Brain pericyte (primary cell): ENCODE results near the gene TRAPPC14.

ENCODE experiments used
- DNase-seq: peaks from one replicate; pipeline ENCODE4 v3.0.0-alpha.2; 2012; ENCODE audit warnings: low read depth, low spot score

TRAPPC14 gene

DNA sequence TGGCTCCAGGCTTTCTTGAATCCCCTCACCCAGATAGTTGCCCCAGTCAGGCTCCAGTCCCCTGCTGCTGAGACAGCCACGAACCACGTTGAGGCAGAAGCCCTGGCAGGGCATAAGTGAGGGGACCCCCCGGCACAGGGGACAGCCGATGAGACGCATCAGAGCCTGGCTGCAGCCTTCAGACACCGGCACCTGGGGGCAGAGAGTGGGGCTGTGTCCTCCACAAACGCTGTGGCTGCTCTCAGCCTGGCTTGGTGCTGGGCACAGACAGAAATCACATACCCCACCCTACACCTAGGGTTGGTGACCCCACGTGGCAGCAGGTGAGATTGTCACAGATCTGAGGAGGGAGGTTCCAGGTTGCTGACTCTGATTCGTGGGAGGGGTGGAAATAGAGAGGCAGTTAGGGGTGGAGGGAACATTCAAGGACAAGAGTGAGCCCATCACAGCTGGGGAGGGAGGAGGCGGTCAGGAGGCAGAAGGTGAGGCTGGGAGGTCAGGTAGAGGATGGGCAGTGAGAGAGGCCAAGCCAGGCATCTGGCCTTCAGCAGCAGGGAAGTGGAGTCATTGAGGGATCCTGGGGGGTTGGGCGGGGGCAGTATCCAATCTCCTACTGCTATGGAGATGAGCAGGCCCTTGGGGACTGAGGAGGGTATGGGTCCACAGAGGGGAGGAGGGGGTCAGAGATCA lies 15.4 kb upstream of the TRAPPC14 start:
- DNase-seq: no peak

DNA sequence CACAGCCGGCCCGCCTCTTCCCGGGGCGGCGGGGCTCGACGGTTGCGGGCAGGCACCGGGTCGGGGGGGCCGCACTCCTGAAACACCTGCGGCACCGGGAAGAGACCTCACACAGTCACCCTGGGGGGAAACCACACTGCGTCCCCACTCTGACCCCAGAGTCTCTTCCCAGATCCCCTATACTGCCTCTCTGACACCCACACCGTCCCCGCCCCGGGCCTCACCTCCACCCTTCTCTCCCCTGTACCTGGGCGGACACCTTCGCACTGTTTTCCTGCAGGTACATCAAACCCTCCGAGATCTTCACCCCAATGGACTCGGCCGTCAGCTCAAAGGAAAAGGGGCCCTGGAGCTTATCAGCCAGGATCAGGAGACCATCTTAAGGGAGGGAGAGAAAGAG lies 13.3 kb upstream of the TRAPPC14 start:
- DNase-seq: no peak

DNA sequence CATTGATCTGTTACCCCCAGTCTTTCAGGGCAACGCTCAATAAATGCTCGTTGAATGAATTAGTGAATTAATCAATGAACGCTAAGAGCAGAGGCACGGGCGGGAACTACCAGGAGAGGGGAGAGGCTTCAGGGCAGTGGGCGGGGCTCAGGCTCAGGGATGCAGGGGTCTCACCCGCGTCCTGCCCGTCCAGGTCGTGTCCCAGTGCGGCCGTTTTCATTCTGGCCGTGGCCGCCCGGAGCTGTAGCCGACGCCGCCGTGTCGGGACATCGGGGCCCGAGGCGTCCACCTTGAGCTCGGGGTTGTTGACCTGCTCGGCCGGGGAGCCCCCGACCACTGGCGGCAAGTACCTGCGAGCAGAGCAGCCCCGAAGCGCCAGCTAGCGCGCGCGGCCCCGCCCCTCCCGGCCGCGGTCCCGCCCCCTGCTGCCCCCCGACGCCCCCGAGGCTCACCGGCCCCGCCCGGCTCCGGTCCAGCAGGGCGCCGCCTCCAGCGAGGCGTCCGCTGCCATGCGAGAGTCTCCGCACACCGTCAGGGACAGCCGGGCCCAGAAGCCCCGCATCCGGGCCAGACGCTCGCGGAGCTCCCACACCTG lies 12.7 kb upstream of the TRAPPC14 start:
- DNase-seq: no peak

DNA sequence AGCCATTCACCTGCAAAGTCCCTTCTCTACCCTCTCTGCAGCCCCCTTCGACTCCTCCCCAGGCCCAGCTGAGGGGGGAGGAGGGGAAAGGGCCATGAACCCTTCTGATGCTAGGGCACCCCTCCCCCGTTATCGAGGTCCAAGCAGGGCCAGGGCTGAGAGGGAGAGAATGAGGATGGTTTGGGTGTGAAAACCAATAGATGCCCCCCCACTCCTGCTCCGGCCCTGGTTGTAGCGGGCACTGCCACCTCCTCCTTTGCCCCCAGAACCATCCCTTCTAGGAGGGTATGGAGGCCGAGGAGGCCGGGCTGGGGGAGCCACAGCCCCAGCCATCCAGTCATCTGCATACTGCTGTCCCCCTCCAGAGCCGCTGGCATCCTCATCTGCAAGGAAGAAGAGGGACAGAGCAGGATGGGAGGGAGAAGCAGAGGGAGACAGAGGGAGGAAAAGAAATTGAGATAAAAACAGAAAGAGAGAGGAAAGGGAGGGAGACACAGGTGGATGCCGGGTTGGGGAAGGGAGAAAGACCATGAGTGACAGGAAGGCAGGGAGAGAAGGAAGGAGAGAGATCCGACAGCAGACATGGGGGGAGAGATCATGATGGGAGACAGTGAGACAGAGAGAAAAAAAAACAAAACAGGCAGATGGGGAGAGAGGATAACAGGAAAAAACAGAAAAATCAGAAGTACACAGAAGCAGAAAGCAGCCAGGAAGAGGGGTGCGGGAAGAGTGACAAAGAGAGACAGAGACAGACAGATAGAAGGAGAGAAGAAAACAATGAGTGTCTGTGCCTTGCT lies 11.8 kb upstream of the TRAPPC14 start:
- DNase-seq: no peak

DNA sequence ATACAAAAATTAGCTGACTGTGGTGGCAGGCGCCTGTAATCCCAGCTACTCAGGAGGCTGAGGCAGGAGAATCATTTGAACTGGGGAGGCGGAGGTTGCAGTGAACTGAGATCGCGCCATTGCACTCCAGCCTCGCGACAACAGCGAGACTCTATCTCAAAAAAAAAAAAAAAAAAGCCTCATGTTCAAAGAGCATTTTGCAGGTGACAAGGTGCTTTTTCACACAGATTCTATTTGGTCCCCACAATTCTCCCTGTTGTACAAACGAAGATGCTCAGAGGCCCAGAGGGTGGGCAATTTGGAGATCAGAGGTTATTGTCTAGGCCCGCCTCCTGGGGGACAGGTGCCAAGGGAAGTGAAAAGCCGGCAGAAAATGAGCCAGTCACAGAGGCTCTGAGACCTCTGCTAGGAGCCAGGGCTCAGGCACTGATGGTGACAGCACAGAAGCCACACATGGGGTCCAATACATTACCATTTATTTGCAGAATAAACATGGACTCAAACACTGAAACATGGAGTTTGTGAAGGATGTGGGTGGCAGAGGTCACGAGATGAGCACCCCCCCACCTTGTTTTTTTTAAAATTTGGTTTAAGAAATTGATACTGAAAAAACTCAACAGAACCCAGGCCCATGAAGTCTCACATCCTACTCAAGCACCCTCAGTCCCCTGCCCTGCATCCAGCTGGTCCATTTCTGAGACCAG lies 10.8 kb upstream of the TRAPPC14 start:
- DNase-seq: no peak

DNA sequence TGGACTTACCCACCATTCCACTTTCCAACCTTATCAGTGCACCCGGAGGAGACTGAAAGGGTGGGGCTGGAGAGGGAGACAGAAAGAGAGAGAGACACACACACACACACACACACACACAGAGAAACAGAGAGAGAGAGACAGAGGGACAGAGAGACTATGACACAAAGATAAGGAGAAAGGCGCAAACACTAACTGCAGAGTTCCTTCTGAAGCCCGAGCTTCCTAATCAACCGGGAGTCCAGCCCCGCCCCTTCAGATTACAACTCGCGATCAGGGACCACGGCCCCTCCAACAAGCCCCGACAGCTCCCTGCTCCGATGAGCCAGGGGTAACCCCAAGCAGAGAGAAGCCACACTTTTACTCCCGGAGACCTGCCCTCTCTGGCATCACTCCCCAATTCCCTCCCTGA lies 9.4 kb upstream of the TRAPPC14 start:
- DNase-seq: no peak

DNA sequence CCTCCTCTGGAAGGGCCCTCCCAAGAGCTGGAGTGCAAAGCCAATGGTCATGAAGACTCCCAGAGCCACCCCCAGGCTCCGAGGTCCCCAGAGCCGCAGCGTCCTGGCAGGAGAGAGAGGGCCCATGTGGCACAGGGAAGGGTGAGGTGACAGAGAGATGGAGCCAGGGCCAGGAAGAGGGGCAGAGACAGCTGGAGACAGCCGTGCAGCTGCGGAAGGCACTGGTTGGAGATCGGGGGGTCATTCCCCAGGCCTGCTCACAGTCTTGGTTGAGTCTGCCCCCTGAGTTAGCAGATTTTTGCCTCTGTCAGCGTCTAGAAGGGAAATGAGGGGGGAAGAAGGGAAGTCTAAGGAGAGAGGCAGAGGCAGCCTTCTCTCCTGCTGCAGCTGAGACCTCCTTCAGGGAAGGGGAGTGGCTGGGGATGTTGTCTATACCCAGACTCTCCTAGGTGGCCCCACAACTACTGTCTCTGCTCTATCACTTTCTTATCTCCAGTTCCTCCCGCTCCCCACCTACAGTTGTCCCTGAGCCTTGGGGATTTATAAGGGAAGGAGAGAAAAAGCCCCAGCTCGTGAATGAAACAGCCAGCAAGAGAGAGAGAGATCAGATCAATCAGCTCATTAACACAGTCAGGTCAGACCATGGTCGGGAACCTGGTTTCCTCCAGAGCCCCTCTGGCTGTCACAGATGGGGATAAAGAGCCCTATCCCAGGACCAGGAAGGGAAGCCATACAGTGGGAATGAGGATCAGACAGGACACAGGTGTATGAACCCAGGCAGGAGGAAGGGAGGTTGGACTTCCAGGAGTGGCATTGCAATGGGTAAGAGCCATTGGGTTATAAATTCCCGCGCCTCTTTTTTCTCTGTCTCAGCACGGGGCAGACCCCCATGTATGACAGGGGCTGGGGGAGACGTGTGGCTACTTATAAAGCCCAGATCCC lies 8.7 kb upstream of the TRAPPC14 start:
- DNase-seq: no peak

DNA sequence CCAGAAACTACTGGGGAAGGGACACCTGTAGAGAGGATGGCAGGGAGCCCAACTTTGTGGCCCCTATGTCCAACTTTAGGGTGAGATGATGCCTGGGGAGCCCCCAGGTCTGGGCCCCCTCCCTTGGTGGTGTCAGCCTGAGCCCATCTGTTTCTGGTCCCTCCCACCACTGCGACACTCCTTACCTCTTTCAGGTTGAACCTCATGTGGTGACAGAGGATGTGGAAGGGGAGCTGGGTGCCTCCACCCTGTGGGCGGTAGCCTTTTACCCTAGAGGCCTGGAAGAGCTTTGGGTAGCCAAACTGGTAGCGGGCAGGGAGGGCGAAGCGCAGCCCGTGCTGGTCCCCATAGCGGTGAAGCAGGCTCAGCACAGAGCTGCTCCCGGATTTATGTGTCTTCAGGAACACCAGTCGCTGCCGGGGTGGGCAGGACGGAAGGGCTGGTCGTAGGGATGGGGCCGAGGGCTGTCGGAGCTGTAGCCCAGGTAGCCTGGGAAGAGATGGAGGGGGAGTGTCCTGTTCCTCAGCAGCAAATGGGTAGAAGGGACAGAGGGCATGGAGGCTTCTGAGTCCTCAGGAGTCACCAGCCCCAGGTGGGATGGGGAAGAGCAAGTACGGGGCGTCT lies 7.9 kb upstream of the TRAPPC14 start:
- no peak for DNase-seq

DNA sequence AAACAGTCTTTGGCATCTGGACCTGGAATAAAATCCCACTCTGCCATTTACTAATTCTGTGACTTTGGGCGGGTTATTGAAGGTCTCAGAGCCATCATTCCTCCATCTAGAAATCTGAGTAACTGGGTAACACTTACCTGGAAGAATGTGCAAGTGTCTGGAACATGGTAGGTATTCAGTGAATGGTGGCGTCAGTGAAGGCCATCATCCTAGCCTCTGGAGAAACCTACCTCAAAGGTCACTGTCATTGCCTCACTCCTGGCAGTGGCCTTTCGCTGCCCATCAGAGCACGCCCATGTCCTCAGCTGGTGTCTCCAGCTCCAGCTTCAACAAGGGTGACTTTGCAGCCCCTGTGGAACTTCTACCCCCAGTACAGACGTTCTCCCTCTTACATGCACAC lies 5.3 kb upstream of the TRAPPC14 start:
- DNase-seq: no peak

DNA sequence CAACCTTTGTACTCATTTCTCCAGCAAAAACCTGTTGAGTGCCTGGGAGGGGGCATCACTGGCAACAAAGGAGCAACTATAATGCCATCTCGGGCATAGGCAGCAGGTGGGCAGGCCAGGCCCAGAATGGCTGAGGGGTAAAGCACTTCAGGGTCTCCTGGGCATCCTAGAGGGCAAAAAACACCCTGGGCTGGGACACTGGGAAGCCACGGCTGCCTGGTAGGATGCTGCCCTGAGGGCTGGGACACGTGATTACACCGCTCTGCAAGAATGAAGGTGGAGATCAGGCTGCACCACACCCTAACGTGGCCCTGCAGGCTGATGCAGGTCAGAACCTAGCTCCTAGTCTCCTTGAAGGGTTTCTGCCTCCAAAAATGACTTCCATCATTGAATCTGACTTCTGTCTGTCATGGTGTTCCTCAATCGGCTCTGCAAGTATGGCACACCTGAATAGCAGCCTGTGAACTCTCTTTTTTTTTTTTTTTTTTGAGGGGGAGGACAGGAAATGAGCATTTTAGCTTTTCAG lies 4.5 kb upstream of the TRAPPC14 start:
- DNase-seq: no peak

DNA sequence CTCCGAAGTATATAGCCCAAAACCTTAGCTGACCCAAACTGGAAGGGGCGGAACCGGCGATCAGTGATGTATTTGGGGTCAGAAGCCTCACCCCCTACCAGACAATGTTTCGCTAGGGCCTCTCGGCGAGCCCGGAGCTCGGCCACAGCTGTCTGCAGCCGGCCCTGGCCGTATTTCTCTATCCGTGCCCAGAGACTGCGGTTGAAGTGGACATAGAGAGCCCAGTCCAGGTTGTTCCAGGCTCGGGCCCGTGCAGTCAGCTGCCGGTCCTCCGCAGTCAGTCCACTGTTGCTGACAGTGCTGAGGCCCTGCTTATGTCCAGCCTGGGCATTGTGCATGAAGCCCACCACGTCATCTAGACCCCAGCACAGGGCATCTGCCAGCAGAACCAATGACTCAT lies 1.5 kb upstream of the TRAPPC14 start:
- DNase-seq: no peak

DNA sequence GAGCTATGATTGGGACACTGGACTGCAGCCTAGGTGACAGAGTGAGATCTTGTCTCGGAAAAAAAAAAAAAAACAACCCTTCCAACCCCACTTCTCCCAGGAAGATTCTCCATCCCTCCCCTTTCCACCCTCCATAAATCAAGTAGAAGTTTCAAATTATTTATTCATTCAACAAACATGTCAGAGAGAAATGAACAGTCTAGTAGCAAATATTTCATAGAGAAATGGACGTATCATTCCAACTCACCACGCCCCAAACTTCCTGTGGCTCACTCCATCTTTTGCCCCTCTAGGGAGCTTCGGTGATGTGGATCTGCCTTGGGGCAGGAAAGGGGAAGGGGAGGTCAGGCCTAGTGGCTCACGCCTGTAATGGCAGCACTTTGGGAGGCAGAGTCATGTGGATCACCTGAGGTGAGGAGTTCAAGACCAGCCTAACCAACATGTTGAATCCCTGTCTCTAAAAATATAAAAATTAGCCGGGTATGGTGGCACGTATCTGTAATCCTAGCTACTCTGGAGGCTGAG lies 638 bp upstream of the TRAPPC14 start:
- no peak for DNase-seq

DNA sequence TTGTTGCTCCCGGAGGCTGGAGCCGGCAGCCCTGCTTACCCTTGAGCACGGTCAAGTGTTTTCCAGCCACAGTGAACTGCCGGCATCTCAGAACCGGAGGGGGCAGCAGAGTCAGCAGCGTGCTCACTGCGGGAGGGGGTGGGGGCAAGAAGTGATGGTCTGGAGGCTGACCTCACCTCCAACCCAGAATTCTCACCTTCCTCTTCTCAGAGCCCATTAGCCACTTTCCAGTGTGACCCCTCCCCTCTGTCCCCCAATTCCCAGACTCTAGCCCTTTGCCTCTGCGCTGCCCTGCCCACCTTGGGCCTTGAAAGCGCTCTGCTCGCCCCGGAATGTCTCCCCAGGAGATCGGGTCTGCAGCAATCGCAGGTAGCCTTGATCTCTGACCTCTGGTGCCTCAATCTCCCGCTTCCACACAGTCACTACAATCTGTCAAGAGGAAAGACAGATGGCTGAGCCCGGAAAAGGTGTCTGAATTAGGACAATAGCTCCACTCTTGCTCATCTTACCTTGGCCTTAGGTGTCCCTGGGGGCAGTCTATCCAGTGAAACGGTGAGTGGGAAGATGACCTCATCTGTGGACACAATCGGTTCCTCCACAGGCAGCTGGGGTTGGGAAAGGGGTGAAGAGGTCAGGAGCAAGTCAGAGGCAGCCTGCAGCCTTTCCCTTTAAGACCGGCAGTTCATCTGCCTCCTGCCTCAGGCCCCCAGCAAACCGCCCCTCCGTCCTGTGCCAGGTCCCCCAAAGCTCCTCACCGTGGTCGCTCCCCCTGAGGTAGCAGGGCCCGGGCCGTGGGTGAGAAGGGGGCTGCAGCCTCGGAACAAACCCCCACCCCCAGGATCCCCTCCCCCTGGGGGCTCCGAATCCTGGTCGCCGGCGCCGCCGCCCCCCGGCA lies 942 bp downstream of the TRAPPC14 start:
- no peak for DNase-seq

DNA sequence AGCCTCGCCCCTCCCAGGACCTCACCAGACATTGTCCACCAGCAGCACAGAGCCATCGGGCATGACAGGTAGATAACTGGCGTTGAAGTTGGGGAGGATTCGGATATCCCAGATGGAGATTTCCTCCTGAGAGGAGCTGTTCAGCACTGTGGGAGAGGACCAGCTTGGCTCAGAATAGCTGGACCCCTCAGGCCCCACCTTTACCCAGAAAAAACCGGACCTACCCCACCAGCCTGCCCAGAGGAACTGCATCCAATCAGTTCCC lies 1.5 kb downstream of the TRAPPC14 start:
- no peak for DNase-seq

DNA sequence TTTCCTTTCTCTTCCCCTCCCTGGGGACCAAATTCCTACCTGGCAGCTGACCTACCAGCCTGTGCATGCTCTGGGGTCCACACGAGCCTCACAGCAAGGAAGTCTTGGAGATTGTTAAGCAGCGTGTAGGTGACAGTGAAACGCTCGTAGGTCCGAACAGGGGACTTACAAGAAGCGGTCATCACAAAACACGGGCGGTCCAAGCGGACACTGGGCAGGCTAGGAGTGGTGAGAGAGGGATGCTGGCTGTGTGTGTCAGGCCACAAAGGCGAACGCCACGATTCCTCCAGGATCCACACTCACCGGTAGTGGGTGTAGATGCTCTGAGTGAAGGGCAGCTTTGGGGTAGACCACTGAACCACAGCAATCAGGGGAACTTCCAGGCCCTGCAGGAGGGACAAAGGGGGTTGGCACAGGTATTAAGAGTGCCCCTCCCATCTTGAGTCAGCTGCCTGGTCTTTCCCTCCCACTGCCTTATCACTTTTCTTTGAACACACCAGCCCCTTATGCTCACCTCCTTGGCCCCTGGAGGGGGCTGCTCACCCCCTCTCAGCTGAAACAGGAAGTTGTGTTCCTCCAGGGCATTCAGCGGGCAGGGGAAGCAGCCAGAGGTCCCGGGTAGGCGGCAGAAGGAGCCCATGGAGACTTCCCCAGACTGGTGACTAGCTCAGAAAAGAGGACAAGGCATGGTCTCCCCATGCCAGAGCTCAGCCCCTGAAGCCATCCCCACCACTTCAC lies 2.0 kb downstream of the TRAPPC14 start:
- DNase-seq: no peak

DNA sequence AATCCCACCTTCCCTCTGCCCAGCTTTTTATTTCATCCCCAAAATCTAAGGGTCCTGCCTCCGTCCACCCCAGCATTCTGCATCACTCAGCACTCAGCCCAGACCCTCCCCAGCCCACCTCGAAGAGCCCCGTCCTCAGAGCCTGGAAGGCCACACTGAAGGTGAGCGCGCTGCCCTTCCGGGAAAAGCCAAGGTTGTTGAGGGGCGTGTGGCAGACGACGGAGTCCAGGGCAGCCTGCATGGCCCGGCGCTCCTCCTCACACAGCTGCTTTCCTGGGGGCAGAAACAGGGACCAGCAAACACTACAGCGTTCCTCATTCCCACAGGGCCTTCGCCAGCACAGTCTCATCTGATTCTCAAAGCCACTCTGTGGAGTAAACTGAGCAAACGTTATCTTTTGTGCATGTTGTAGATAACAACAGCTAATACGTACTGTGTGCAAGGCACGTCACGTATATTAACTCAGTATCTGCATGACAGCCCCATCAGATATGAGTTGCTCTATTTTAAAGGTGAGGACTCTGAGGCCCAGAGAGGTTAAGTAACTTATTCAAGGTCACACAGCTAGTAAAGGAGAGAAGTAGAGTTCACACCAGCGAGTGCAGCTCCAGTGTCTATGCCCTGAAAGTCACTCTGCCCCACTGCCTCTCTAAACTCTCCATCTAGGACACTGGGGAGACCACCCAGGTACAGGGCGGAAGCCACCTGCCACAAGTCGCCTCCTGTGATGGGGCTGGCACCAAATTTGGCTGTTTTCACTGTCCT lies 2.8 kb downstream of the TRAPPC14 start:
- no peak for DNase-seq

DNA sequence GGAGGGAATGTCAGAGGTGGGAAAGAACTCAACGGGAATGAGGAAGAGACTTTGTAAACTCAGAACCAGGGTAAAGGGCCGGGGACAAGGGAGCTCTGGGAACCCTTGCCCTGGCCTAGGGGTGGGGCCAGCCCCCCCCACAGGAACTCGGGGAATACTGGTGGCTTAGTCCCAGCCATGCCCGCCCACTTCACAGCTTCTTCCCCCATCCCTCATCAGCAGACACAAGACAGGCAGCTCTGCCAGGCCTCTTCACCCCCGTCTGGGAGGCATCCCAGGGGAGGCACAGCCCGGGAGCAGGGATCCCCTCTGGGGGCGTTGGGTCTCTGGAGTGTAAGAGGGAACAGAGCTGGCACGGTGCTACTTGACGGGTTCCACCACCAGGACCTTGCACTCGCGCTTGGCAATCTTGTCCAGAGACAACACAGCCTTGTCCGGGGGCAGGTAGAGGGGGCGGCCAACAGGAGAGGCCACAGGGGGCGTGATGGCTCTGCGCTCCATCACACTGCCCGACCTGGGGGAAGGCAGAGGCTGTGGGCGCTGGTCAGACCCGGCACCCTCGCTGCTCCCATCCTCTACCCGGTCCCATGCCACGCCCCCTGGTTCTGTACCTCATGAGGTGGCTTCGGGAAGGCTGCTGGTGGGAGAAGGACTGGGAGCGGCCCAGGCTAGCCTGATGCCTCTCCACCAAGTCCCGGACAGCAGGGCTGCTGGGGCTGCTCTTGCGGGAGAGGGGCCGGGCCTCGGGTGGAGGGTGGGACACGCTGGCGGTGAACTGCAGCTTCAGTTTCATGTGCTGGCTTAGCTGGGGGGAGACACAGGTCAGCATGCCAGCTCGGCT lies 3.7 kb downstream of the TRAPPC14 start:
- no peak for DNase-seq
